ENCODE data around the gene ASMT.

The ASMT gene, protein sequence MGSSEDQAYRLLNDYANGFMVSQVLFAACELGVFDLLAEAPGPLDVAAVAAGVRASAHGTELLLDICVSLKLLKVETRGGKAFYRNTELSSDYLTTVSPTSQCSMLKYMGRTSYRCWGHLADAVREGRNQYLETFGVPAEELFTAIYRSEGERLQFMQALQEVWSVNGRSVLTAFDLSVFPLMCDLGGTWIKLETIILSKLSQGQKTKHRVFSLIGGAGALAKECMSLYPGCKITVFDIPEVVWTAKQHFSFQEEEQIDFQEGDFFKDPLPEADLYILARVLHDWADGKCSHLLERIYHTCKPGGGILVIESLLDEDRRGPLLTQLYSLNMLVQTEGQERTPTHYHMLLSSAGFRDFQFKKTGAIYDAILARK

GRCh38 chrX:1614927-1615326, at the start of gene ASMT:
Gene ASMT (plus strand): TSS chrX:1615059. CDS start chrX:1615200, 141 bp downstream.
- no peak for DNase-seq

- peak in 1 of 2 experiments; percentile 1 for DNase-seq
These were observed 40.7 kb upstream of the ASMT start for GRCh38 chrX:1574181-1574580.

- peak in 1 of 2 experiments; percentile 8 for DNase-seq
These were observed 38.5 kb upstream of the ASMT start for GRCh38 chrX:1576201-1576992.

- DNase-seq: peak in 1 of 2 experiments; percentile 0
These were observed 37.0 kb upstream of the ASMT start for GRCh38 chrX:1577845-1578244.

DNA sequence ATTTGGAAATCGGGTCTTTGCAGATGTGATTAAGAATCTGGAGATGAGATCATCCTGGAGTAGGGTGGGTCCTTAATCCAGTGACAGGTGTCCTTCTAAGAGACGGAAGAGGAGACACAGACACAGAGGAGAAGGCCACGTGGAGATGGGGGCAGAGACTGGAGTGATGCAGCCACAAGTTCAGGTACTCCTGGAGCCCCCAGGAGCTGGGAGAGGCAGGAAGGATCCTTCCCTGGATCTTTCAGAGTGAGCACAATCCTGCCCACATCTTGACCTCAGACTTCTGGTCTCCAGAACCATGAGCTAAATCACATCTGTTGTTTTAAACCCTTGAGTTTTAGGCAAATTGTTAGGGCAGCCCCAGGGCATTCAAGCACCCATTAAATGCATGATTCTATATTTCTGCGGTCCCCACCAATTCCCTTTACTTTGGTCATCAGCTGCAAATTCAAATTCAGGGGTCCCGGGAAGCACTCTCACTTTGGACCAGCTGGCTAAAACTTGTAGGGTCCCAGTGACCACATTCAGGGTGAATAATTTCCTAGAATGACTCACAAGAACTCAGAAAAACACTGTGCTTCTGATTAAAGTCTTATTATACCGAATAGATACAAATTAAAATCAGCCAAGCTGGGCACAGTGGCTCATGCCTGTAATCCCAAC, 36.2 kb upstream of the ASMT start:
- DNase-seq: peak in 1 of 2 experiments; percentile 4

DNA sequence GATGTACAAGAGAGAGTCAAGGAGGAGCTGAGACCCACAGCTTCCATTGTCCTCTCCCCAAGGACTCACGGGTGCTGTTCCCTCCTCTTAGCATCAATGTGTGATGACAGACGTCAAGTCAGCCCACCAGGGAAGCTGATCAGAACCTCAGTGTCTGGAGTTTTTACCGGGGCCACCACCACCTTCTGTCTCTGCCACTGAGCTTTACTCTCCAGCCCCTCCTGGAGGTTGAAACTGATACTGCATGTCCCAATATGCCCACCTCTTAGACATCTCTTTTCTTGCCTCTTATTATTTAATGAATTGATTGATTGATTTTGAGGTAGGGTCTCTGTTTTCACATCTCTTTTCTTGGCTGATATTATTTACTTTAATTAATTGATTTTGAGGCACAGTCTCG, 33.7 kb upstream of the ASMT start:
- DNase-seq: peak; percentile 85 to 91

DNA sequence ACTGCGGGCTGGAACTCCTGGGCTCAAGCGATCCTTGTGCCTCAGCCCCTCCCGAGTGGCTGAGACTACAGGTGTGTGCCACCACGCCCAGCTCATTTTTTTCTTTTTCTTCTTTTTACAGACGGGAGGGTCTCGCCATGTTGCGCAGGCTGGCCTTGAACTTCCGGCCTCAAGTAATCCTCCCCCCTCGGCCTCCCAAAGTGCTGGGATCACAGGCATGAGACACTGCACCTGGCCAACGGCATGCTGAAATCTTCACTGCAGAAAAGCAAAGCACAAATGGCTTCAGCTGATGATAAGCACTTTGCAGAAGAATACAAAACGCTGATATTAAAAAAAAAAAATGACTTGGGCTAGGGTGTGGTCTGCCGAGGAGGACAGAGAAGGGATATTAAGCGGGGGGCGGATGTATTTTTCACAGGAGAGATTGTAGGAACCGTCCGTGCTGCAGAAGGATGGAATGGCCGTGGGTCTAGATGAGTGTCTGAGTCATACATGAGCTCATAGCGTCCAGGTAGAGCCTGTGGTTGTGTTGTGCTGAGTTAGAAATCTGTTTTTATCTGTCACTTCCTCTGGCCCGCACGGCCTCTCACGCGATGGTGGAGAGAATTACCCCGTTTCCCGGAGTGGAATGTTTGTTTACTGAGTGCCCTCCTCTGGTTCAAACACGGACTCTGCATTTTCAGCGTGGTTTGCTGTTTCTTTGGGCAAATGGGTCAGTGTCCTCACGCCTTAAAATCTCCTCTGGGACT, 32.0 kb upstream of the ASMT start:
- peak; percentile 71 to 76 for DNase-seq

DNA sequence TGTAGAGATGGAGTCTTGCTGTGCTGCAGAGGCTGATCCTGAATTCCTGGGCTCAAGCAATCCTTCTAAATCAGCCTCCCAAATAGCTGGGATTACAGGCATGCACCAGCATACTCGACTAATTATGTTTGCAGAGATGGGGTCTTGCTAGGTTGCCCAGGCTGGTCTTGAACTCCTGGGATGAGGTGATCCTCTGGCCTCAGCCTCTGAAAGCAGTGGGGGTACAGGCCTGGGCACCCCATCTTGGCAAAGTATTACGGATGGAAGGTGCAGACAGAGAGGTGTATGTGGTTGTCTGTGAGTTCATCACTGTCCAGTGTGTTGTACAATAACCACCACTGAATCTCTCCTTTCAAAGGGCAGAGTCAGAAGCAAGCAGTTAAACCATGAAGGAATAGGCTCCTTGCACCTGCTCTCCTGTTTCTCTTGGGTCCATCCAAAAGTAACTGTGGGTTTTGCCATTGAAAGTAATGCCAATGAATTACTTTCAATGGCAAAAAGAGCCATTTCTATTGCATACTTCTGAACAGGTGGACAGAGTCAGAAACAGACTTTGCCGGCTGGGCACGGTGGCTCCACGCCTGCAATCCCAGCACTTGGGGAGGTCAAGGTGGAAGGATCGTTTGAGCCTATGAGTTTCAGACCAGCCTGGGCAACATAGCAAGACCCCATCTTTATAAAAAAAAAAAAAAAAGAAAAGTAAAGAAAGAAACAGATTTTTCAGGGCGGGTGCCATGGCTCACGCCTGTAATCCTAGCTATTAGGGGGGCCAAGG, 30.4 kb upstream of the ASMT start:
- no peak for DNase-seq

- no peak for DNase-seq
These were observed 27.7 kb upstream of the ASMT start for GRCh38 chrX:1587161-1587560.

- no peak for DNase-seq
These were observed 25.3 kb upstream of the ASMT start for GRCh38 chrX:1589356-1590130.

DNA sequence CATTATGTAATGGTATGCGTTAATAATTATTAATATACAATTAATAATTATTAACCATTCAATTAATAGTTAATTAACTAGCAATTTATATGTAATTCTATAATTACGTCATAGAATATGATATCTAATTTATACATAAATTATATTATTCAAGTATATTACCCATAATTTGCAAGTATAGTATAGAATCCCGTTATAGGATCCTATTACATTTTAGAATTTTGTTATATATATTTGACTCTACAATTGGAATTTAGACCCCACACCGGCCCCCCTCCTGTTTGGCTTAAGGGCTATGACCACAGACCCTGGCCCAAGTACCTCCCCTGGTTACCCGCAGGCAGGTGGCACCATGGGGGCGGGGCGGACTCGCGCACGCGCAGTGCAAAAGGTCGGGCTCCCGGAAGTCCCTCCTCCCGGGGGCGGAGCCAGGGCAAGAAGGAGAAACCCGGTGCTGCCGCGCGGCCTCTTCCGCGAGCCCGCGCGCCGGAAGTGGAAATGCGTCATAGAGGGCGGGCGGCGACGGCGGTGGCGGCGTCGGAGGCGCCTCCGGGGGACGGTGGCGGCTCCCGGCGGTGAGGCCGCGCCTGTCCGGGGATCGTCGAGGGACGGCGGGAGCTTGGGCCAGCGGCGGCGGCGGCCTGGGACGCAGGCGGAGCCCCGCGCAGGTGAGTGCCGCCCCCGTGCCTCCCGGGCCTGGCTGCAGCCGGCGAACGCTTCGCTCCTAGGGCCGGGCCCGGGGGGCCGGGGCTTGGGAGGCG, 23.6 kb upstream of the ASMT start, which contains the start of gene AKAP17A:
Gene AKAP17A, plus strand, starts transcription at position 503 of the 761 bp plus-strand sequence. CDS start 1,859 bp downstream, outside the sequence.
- DNase-seq: peak; percentile 99

GRCh38 chrX:1591863-1592469, 22.9 kb upstream of the ASMT start:
- peak in 1 of 2 experiments; percentile 31 for DNase-seq

DNA sequence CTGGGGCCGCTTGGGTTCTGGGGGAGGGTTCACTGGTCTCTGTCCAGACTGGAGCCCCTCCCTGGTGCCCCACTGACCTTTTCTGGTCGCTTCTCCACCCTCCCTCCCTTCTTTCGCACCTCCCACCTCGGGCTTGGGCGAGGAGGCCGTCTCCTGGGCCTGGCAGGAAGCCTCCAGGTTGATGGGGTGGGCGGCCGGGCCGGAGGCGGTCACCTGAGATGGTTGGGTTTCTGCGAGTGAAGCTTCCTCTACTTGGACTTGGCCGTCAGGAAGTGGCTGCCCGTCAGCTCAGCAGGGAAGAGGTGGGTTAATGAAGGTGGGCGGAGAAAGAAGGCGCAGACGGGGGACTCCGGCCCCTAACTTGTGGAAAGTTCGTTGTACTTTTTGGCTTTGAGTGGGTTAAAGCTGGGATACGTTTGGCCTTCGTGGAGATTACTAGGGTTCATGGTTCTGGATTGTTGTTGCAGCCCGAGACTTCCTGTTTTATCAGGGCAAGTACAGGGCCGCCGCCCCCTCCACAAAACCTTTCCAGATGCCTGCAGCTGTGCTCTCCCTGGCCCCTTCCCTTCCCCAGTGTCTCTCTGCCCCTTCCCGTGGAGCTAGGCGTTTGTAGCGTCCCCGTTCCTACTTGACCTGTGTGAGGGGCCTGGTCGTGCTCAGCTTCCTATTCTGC, 22.3 kb upstream of the ASMT start:
- DNase-seq: peak; percentile 29 to 30

- no peak for DNase-seq
These were observed 21.3 kb upstream of the ASMT start for GRCh38 chrX:1593286-1594271.

- no peak for DNase-seq
These were observed 19.2 kb upstream of the ASMT start for GRCh38 chrX:1595711-1596060.

DNA sequence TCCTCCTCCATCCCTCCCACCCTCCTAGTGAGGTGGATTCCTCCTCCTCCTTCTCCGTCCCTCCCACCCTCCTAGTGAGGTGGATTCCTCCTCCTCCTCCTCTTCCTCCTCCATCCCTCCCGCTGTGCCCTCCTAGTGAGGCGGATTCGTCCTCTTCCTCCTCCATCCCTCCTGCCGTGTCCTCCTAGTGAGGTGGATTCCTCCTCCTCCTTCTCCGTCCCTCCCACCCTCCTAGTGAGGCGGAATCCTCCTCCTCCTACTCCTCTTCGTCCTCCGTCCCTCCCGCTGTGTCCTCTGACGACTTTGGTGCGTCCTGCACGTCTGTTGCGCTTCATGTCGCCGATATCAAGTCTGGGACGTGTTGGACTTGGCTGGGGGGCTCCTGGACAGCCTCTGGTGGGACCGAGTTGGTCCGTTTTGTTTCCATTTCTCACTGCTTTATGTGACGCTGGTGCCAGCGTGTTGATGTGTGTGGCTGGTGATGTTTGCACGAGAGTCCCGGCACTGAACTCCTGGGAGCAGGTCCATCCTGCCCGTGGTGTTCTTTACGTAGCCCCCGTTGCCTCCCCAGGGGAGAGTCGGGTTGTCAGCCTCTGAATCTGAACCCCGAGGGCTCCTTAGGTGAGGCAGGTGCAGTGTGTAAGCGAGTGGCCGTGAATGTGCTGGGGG, 18.0 kb upstream of the ASMT start:
- no peak for DNase-seq

GRCh38 chrX:1597345-1598020, 17.4 kb upstream of the ASMT start:
- no peak for DNase-seq
